Measurements from ENCODE around the gene RNF34. TPM values are rescaled to one million over a fixed set of nuclear protein-coding genes. Genes with fewer than 3 reads are reported as not detected.

The RNF34 gene
- 10 to 100 TPM; 46.8 to 63.2 (median 49.8) TPM for total RNA-seq

- intact Hi-C loops (cut with DNase I; ENCODE audit: low total_unique reads) = loop anchor here (5.0 kb wide), 1 partner anchor 47 kb away; the partner anchor contains the start of gene ANAPC5
- in situ Hi-C loops (cut with MboI; ENCODE audit: low pct_ligation_motif_present in 1 of 4, low pct_unique_long_range_greater_than_20kb in 1 of 4, low sequenced_read_pairs in 3 of 4) = no loop called here
These were observed at the start of gene RNF34 for GRCh38 chr12:121399391-121400331. Gene RNF34, plus strand, starts transcription at chr12:121400118. Its CDS starts 95 bp downstream, at chr12:121400213.

GRCh38 chr12:121351820-121352681, 47.9 kb upstream of the RNF34 start, which contains the start of gene ANAPC5:
Gene ANAPC5, minus strand, starts transcription at chr12:121352411. Its CDS starts 71 bp downstream, at chr12:121352340.
- DNase-seq = peak; percentile 95
- in situ Hi-C loops (cut with MboI; ENCODE audit: low pct_ligation_motif_present in 1 of 4, low pct_unique_long_range_greater_than_20kb in 1 of 4, low sequenced_read_pairs in 3 of 4) (no loop called here), intact Hi-C loops (cut with DNase I; ENCODE audit: low total_unique reads) (loop anchor here (5.0 kb wide), 1 partner anchor 50 kb away; the partner anchor contains the start of gene RNF34)
- Histone ChIP-seq H3K4me1 (peaks cover 0 to 23% (median 16%) of the 10 kb centered on the region in 4 donors), H3K27me3 (no peaks in the 10 kb centered on the region), H3K4me3 (peak within 1 kb of the TSS; percentile 70 to 96 (median 84)), H3K36me3 (peaks cover 0 to 6% (median 0%) of the 10 kb centered on the region in 4 donors), H3K9me3 (no peaks in the 10 kb centered on the region), H3K27ac (peak within 1 kb of the TSS; percentile 89 to 93 (median 90))
- peak; percentile 89 for TF ChIP-seq POLR2A (IDR thresholded peaks at IDR 0.05)
- peak in 1 of 5 experiments; percentile 35 for TF ChIP-seq CTCF (IDR thresholded peaks at IDR 0.05)
- no peak for TF ChIP-seq EP300 (IDR thresholded peaks at IDR 0.05; ENCODE audit: low read depth)
- TF ChIP-seq POLR2AphosphoS5 (IDR thresholded peaks at IDR 0.05) = peak; percentile 88 to 92 (median 90)
- 0% methylated on average over 5 to 45 of the region's 49 CpGs for WGBS, 2 donors (ENCODE audit: low coverage in 1 of 2)

More at GRCh38 chr12:121399391-121400331, at the start of gene RNF34:
- H3K4me3 ChIP-seq = peak within 1 kb of the TSS; percentile 68 to 94 (median 74)
- peak within 1 kb of the TSS; percentile 94 to 98 (median 96) for H3K27ac ChIP-seq
- no peaks in the 10 kb centered on the region for H3K27me3 ChIP-seq
- 0 to 2% methylated on average over 5 to 45 of the region's 77 CpGs for WGBS, 2 donors (ENCODE audit: low coverage in 1 of 2)
- H3K36me3 ChIP-seq = no peaks in the 10 kb centered on the region
- peak; percentile 99 for DNase-seq
- peaks cover 8 to 38% (median 20%) of the 10 kb centered on the region in 4 donors for H3K4me1 ChIP-seq
- TF ChIP-seq POLR2A (IDR thresholded peaks at IDR 0.05) (peak; percentile 99), CTCF (IDR thresholded peaks at IDR 0.05) (no peak), POLR2AphosphoS5 (IDR thresholded peaks at IDR 0.05) (peak; percentile 99)
- H3K9me3 ChIP-seq = no peaks in the 10 kb centered on the region

- WGBS, 2 donors (ENCODE audit: low coverage in 1 of 2) = 0 to 1% methylated on average over 7 to 11 of the region's 12 CpGs
- Histone ChIP-seq H3K36me3 (no peaks in the 10 kb centered on the region), H3K27ac (peak overlapping the region; percentile 89 to 93 (median 90)), H3K27me3 (no peaks in the 10 kb centered on the region), H3K4me1 (peaks cover 0 to 23% (median 16%) of the 10 kb centered on the region in 4 donors), H3K4me3 (peak overlapping the region in 3 of 4 donors; percentile 70 to 94 (median 75)), H3K9me3 (no peaks in the 10 kb centered on the region)
- intact Hi-C loops (cut with DNase I; ENCODE audit: low total_unique reads) = loop anchor here (5.0 kb wide), 1 partner anchor 50 kb away; the partner anchor contains the start of gene RNF34
- in situ Hi-C loops (cut with MboI; ENCODE audit: low pct_ligation_motif_present in 1 of 4, low pct_unique_long_range_greater_than_20kb in 1 of 4, low sequenced_read_pairs in 3 of 4) = no loop called here
- no peak for DNase-seq
- TF ChIP-seq POLR2AphosphoS5 (IDR thresholded peaks at IDR 0.05) = no peak
- no peak for TF ChIP-seq POLR2A (IDR thresholded peaks at IDR 0.05)
- no peak for TF ChIP-seq EP300 (IDR thresholded peaks at IDR 0.05; ENCODE audit: low read depth)
- TF ChIP-seq CTCF (IDR thresholded peaks at IDR 0.05) = no peak
These were observed 47.3 kb upstream of the RNF34 start for GRCh38 chr12:121352682-121353018.
